Measurements from ENCODE around the gene DENND4A.

DNA sequence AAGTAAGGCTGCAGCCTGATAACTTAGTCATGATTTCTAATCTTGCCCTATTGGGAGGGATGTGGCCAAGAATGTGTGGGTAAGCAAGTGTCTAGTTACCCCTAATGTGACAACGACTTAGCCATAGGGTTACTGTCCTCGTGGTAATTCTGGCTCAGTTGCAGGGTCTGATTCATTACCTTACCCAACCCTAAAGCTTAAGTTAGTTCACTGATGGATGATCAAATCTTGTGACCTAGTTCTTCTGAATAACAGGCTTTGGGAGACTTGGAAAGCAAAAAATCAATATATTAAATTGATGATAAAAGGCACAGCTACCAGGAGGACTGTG lies 179.5 kb downstream of the DENND4A start:
- no peak for TF ChIP-seq EZH2 (IDR thresholded peaks at IDR 0.05; ENCODE audit: borderline replicate concordance, low read depth, low read length, severe bottlenecking)
- TF ChIP-seq, protein P1, sequence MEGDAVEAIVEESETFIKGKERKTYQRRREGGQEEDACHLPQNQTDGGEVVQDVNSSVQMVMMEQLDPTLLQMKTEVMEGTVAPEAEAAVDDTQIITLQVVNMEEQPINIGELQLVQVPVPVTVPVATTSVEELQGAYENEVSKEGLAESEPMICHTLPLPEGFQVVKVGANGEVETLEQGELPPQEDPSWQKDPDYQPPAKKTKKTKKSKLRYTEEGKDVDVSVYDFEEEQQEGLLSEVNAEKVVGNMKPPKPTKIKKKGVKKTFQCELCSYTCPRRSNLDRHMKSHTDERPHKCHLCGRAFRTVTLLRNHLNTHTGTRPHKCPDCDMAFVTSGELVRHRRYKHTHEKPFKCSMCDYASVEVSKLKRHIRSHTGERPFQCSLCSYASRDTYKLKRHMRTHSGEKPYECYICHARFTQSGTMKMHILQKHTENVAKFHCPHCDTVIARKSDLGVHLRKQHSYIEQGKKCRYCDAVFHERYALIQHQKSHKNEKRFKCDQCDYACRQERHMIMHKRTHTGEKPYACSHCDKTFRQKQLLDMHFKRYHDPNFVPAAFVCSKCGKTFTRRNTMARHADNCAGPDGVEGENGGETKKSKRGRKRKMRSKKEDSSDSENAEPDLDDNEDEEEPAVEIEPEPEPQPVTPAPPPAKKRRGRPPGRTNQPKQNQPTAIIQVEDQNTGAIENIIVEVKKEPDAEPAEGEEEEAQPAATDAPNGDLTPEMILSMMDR (IDR thresholded peaks at IDR 0.05; ENCODE audit: borderline replicate concordance, extremely low read depth, low read length, poor library complexity, severe bottlenecking): no peak
